ENCODE data around the gene GLI3. TPM values are rescaled to one million over a fixed set of nuclear protein-coding genes. Genes with fewer than 3 reads are reported as not detected.
A peak's percentile ranks its signal among the peaks of the same experiment; 100 is the strongest.

The GLI3 gene
- total RNA-seq, 1 donor from 2014 or later: 32.0 TPM

DNA sequence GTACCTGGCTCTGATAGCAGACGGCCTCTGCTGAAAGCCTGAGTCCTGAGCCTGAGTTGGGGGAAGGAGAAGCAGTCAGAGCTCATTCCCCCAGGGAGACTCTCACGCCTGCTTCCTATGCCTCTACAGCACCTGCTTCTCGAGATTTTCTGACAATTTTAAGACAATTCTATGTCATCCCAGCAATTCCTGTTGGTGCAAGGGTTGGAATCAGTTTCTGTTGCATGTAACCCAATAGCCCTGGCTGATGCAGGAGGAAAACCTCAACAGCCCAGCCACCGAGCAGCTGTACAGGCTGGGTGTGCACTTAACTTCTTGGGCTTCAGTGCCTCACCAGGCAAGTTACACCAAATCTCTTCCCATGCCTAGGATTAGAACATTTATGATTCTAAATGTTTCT lies 134.7 kb downstream of the GLI3 start:
- H3K27me3 Mint-ChIP-seq (ENCODE audit: insufficient read depth, low read depth): peaks cover 9% of the 10 kb centered on the region
- Histone ChIP-seq H3K4me2 (no peak overlapping the region), H2AFZ (replicated peaks) (no peak overlapping the region), H3K36me3 (peaks cover 7% of the 10 kb centered on the region), H3K27ac (no peak overlapping the region), H3K27me3 (no peaks in the 10 kb centered on the region), H3F3A (ENCODE audit: low read depth) (no peaks in the 10 kb centered on the region), H3K4me3 (no peak overlapping the region), H3K9me3 (ENCODE audit: low read depth) (no peaks in the 10 kb centered on the region), H3K4me1 (no peaks in the 10 kb centered on the region), H3K79me2 (ENCODE audit: low read depth) (peaks cover 96% of the 10 kb centered on the region), H3K9ac (no peak overlapping the region), H4K20me1 (ENCODE audit: low read depth) (peaks cover 91% of the 10 kb centered on the region)
- TF ChIP-seq EZH2phosphoT487 (IDR thresholded peaks at IDR 0.05) (no peak), EZH2 (IDR thresholded peaks at IDR 0.05) (no peak)
- TF ChIP-seq, protein P1, sequence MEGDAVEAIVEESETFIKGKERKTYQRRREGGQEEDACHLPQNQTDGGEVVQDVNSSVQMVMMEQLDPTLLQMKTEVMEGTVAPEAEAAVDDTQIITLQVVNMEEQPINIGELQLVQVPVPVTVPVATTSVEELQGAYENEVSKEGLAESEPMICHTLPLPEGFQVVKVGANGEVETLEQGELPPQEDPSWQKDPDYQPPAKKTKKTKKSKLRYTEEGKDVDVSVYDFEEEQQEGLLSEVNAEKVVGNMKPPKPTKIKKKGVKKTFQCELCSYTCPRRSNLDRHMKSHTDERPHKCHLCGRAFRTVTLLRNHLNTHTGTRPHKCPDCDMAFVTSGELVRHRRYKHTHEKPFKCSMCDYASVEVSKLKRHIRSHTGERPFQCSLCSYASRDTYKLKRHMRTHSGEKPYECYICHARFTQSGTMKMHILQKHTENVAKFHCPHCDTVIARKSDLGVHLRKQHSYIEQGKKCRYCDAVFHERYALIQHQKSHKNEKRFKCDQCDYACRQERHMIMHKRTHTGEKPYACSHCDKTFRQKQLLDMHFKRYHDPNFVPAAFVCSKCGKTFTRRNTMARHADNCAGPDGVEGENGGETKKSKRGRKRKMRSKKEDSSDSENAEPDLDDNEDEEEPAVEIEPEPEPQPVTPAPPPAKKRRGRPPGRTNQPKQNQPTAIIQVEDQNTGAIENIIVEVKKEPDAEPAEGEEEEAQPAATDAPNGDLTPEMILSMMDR (IDR thresholded peaks at IDR 0.05): no peak
- no peak overlapping the region for H3K27ac Mint-ChIP-seq
- no peak overlapping the region for H3K4me3 Mint-ChIP-seq
- DNase-seq (ENCODE audit: low spot score): no peak
- H3K36me3 Mint-ChIP-seq: peaks cover 37% of the 10 kb centered on the region
- no peaks in the 10 kb centered on the region for H3K9me3 Mint-ChIP-seq
- peaks cover 37% of the 10 kb centered on the region for H3K4me1 Mint-ChIP-seq

DNA sequence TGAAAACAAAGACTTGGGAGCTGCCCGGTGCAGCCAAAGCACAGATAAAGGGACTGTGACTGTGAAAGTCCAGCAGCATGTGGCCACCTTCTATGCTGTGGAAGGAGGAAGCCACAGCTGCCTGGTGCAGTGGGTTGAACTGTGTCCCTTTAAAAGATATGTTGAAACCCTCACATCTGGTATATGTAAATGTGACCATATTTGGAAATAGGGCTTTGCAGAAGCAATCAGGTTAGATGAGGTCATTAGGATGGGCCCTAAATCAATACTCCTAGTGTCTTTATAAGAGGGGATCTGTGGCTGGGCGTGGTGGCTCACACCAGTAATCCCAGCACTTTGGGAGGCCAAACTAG lies 136.9 kb downstream of the GLI3 start:
- Mint-ChIP-seq H3K27ac (peak overlapping the region; percentile 39), H3K27me3 (ENCODE audit: insufficient read depth, low read depth) (peaks cover 8% of the 10 kb centered on the region), H3K9me3 (no peaks in the 10 kb centered on the region), H3K4me3 (no peak overlapping the region), H3K36me3 (peaks cover 43% of the 10 kb centered on the region), H3K4me1 (peaks cover 42% of the 10 kb centered on the region)
- Histone ChIP-seq H3K4me1 (no peaks in the 10 kb centered on the region), H3K9ac (no peak overlapping the region), H3K27me3 (no peaks in the 10 kb centered on the region), H3K27ac (no peak overlapping the region), H4K20me1 (ENCODE audit: low read depth) (peaks cover 91% of the 10 kb centered on the region), H3K36me3 (peaks cover 5% of the 10 kb centered on the region), H3K9me3 (ENCODE audit: low read depth) (no peaks in the 10 kb centered on the region), H2AFZ (replicated peaks) (no peak overlapping the region), H3K79me2 (ENCODE audit: low read depth) (peaks cover 96% of the 10 kb centered on the region), H3K4me3 (no peak overlapping the region), H3F3A (ENCODE audit: low read depth) (no peaks in the 10 kb centered on the region), H3K4me2 (no peak overlapping the region)
- DNase-seq (ENCODE audit: low spot score): no peak
- TF ChIP-seq, protein P1 (IDR thresholded peaks at IDR 0.05): no peak
- no peak for TF ChIP-seq EZH2phosphoT487 (IDR thresholded peaks at IDR 0.05)

DNA sequence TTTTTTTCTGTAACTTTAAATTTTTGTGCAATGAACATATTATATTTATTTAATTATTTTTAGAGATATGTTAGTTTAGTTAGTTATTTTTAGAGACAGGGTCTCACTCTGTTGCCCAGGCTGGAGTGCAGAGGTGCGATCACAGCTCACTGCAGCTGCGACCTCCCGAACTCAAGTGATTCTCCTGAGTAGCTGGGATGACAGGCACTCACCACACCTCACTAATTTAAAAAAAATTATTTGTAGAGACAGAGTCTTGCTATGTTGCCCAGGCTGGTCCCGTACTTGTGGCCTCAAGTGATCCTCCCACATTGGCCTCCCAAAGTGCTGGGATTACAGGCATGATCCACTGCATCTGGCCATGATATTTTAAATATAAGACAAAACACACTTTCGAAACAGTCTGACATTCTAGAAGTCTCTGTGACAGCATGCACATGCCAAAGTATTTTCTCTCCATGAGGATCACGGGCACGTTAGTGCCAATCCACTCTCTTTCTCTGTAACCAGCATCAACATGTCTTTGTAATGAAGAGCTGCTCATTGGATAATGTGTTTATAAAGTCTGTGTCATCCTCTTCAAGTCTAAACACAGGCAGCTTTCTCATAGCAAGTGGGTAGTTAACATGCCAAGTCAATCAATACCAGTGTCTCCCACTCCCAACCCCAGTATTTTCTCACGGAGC lies 137.4 kb downstream of the GLI3 start:
- H3K27ac ChIP-seq: no peak overlapping the region
- no peaks in the 10 kb centered on the region for H3K4me1 ChIP-seq
- peaks cover 43% of the 10 kb centered on the region for H3K36me3 Mint-ChIP-seq
- DNase-seq (ENCODE audit: low spot score): no peak
- H3K4me2 ChIP-seq: no peak overlapping the region
- no peak overlapping the region for H3K9ac ChIP-seq
- H3K27ac Mint-ChIP-seq: peak overlapping the region; percentile 39
- peaks cover 91% of the 10 kb centered on the region for H4K20me1 ChIP-seq (ENCODE audit: low read depth)
- peaks cover 44% of the 10 kb centered on the region for H3K4me1 Mint-ChIP-seq
- peaks cover 96% of the 10 kb centered on the region for H3K79me2 ChIP-seq (ENCODE audit: low read depth)
- H3K36me3 ChIP-seq: no peaks in the 10 kb centered on the region
- H3K9me3 ChIP-seq (ENCODE audit: low read depth): no peaks in the 10 kb centered on the region
- peaks cover 5% of the 10 kb centered on the region for H3K27me3 Mint-ChIP-seq (ENCODE audit: insufficient read depth, low read depth)
- H3K9me3 Mint-ChIP-seq: no peaks in the 10 kb centered on the region
- no peak overlapping the region for H3K4me3 Mint-ChIP-seq
- H3K27me3 ChIP-seq: no peaks in the 10 kb centered on the region
- no peak for TF ChIP-seq EZH2 (IDR thresholded peaks at IDR 0.05)
- no peak for TF ChIP-seq EZH2phosphoT487 (IDR thresholded peaks at IDR 0.05)
- TF ChIP-seq, protein P1 (IDR thresholded peaks at IDR 0.05): no peak
- H3K4me3 ChIP-seq: no peak overlapping the region
- H2AFZ ChIP-seq (replicated peaks): no peak overlapping the region
- H3F3A ChIP-seq (ENCODE audit: low read depth): peaks cover 5% of the 10 kb centered on the region

Measured in neural progenitor cell (in vitro differentiated cells).